ENCODE measurements around the gene TMEM163. TPM values are rescaled to one million over a fixed set of nuclear protein-coding genes. Genes with fewer than 3 reads are reported as not detected.

The TMEM163 gene
- total RNA-seq, 1 experiment from 2014 or later = 0.12 TPM

GRCh38 chr2:134454931-134455330 lies 263.9 kb downstream of the TMEM163 start:
- no peaks in the 10 kb centered on the region for H3K27me3 ChIP-seq (ENCODE audit: insufficient read depth, low read length)
- H3K4me1 ChIP-seq (ENCODE audit: control insufficient read depth in 1 of 2, insufficient read depth in 2 of 2, low read length in 2 of 2) = no peaks in the 10 kb centered on the region
- no peaks in the 10 kb centered on the region for H4K20me1 ChIP-seq (ENCODE audit: insufficient read depth)
- intact Hi-C loops (cut with micrococcal nuclease) = no loop called here
- H3K9ac ChIP-seq (ENCODE audit: low read length) = no peak overlapping the region
- no peak overlapping the region for H3K4me3 ChIP-seq (replicated peaks in 1 of 2; ENCODE audit: low read depth in 1 of 2, low read length in 2 of 2)
- H3K9me3 ChIP-seq (ENCODE audit: control insufficient read depth in 1 of 2, insufficient read depth in 1 of 2, low read depth in 1 of 2, low read length in 2 of 2) = no peaks in the 10 kb centered on the region
- ATAC-seq (no peak), DNase-seq (ENCODE audit: low read depth, low spot score) (no peak)
- H3K79me2 ChIP-seq (ENCODE audit: insufficient read depth, low read length) = no peaks in the 10 kb centered on the region
- CTCF ChIA-PET = interaction anchor here (1.7 kb wide), 1 partner anchor 336 kb away, joined by 3 read pairs; no protein-coding TSS in a partner anchor
- no peak overlapping the region for H2AFZ ChIP-seq (ENCODE audit: low read depth, low read length, poor library complexity, severe bottlenecking)
- BruUV-seq (replicated peaks) = no TSS peak
- POLR2A ChIA-PET = no interaction called here
- H3K4me2 ChIP-seq (ENCODE audit: low read length) = no peak overlapping the region
- no peaks in the 10 kb centered on the region for H3K9me2 ChIP-seq (ENCODE audit: insufficient read depth)
- no peak overlapping the region for H3K27ac ChIP-seq (ENCODE audit: low read depth, low read length)
- RAD21 ChIA-PET (ENCODE audit: low non-redundant PET in 1 of 2, low total read pairs in 2 of 2, uncharacterized antibody in 2 of 2, unreplicated experiment in 2 of 2) = no interaction called here
- TF ChIP-seq EZH2 (IDR thresholded peaks at IDR 0.05) = no peak
- H3K36me3 ChIP-seq (ENCODE audit: control insufficient read depth in 1 of 2, insufficient read depth in 2 of 2, low read length in 2 of 2) = no peaks in the 10 kb centered on the region; a peak in 1 of 4 replicates

- H4K20me1 ChIP-seq (ENCODE audit: insufficient read depth) = no peaks in the 10 kb centered on the region
- no peaks in the 10 kb centered on the region; a peak in 1 of 4 replicates for H3K36me3 ChIP-seq (ENCODE audit: control insufficient read depth in 1 of 2, insufficient read depth in 2 of 2, low read length in 2 of 2)
- H3K9me2 ChIP-seq (ENCODE audit: insufficient read depth) = no peaks in the 10 kb centered on the region
- no peak overlapping the region for H2AFZ ChIP-seq (ENCODE audit: low read depth, low read length, poor library complexity, severe bottlenecking)
- H3K4me1 ChIP-seq (ENCODE audit: control insufficient read depth in 1 of 2, insufficient read depth in 2 of 2, low read length in 2 of 2) = no peaks in the 10 kb centered on the region
- H3K27me3 ChIP-seq (ENCODE audit: insufficient read depth, low read length) = no peaks in the 10 kb centered on the region
- H3K27ac ChIP-seq (ENCODE audit: low read depth, low read length) = no peak overlapping the region
- intact Hi-C loops (cut with micrococcal nuclease) = no loop called here
- BruUV-seq (replicated peaks) = no TSS peak
- H3K9me3 ChIP-seq (ENCODE audit: control insufficient read depth in 1 of 2, insufficient read depth in 1 of 2, low read depth in 1 of 2, low read length in 2 of 2) = no peaks in the 10 kb centered on the region
- no peak overlapping the region for H3K4me2 ChIP-seq (ENCODE audit: low read length)
- no peaks in the 10 kb centered on the region for H3K79me2 ChIP-seq (ENCODE audit: insufficient read depth, low read length)
- H3K4me3 ChIP-seq (replicated peaks in 1 of 2; ENCODE audit: low read depth in 1 of 2, low read length in 2 of 2) = no peak overlapping the region
- no peak overlapping the region for H3K9ac ChIP-seq (ENCODE audit: low read length)
- ChIA-PET CTCF (interaction anchor here (1.7 kb wide), 1 partner anchor 336 kb away, joined by 3 read pairs; no protein-coding TSS in a partner anchor), POLR2A (no interaction called here), RAD21 (ENCODE audit: low non-redundant PET in 1 of 2, low total read pairs in 2 of 2, uncharacterized antibody in 2 of 2, unreplicated experiment in 2 of 2) (no interaction called here)
- TF ChIP-seq SIN3A (IDR thresholded peaks at IDR 0.05; ENCODE audit: low read depth) (no peak), SP1 (IDR thresholded peaks at IDR 0.05; ENCODE audit: low read depth) (no peak), RAD21 (IDR thresholded peaks at IDR 0.05; ENCODE audit: low read depth) (no peak), CBX3 (IDR thresholded peaks at IDR 0.05; ENCODE audit: low read depth) (no peak), CTCF (IDR thresholded peaks at IDR 0.05 in 2 of 3, conservative IDR thresholded peaks at IDR 0.05 in 1 of 3; ENCODE audit: borderline replicate concordance in 1 of 3, insufficient read depth in 1 of 3, low read depth in 2 of 3, low read length in 2 of 3) (no peak), POLR2AphosphoS5 (IDR thresholded peaks at IDR 0.05; ENCODE audit: low read depth, low read length) (no peak), JUND (IDR thresholded peaks at IDR 0.05) (no peak), YY1 (IDR thresholded peaks at IDR 0.05; ENCODE audit: extremely low read depth, insufficient replicate concordance, low read depth, low read length) (no peak), POLR2A (IDR thresholded peaks at IDR 0.05; ENCODE audit: borderline replicate concordance, extremely low read depth, insufficient read depth, insufficient read length) (no peak), ZFX (IDR thresholded peaks at IDR 0.05) (no peak), CEBPB (IDR thresholded peaks at IDR 0.05; ENCODE audit: low read depth) (no peak), EZH2 (IDR thresholded peaks at IDR 0.05) (no peak), EGR1 (IDR thresholded peaks at IDR 0.05; ENCODE audit: low read depth) (no peak), TCF7L2 (IDR thresholded peaks at IDR 0.05; ENCODE audit: borderline replicate concordance, extremely low read depth, insufficient read depth, insufficient read length) (no peak), ELF1 (IDR thresholded peaks at IDR 0.05; ENCODE audit: borderline replicate concordance, low read depth) (no peak), ZNF274 (IDR thresholded peaks at IDR 0.05; ENCODE audit: low read depth, low read length) (no peak)
- TF ChIP-seq, protein P1, sequence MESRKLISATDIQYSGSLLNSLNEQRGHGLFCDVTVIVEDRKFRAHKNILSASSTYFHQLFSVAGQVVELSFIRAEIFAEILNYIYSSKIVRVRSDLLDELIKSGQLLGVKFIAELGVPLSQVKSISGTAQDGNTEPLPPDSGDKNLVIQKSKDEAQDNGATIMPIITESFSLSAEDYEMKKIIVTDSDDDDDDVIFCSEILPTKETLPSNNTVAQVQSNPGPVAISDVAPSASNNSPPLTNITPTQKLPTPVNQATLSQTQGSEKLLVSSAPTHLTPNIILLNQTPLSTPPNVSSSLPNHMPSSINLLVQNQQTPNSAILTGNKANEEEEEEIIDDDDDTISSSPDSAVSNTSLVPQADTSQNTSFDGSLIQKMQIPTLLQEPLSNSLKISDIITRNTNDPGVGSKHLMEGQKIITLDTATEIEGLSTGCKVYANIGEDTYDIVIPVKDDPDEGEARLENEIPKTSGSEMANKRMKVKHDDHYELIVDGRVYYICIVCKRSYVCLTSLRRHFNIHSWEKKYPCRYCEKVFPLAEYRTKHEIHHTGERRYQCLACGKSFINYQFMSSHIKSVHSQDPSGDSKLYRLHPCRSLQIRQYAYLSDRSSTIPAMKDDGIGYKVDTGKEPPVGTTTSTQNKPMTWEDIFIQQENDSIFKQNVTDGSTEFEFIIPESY (IDR thresholded peaks at IDR 0.05; ENCODE audit: extremely low read depth, insufficient replicate concordance, low read length) = no peak
- TF ChIP-seq, protein P2, sequence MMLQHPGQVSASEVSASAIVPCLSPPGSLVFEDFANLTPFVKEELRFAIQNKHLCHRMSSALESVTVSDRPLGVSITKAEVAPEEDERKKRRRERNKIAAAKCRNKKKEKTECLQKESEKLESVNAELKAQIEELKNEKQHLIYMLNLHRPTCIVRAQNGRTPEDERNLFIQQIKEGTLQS (IDR thresholded peaks at IDR 0.05) = no peak
- ATAC-seq (no peak), DNase-seq (ENCODE audit: low read depth, low spot score) (no peak)
These were observed 264.4 kb downstream of the TMEM163 start for GRCh38 chr2:134454426-134454825.

Data from HCT116 (cell line).